ENCODE data around the gene DENND1C. TPM values are rescaled to one million over a fixed set of nuclear protein-coding genes. Genes with fewer than 3 reads are reported as not detected.

DENND1C gene
- total RNA-seq, 8 experiments from 2014 or later, result 0.07 to 2.7 (median 0.98) TPM

DNA sequence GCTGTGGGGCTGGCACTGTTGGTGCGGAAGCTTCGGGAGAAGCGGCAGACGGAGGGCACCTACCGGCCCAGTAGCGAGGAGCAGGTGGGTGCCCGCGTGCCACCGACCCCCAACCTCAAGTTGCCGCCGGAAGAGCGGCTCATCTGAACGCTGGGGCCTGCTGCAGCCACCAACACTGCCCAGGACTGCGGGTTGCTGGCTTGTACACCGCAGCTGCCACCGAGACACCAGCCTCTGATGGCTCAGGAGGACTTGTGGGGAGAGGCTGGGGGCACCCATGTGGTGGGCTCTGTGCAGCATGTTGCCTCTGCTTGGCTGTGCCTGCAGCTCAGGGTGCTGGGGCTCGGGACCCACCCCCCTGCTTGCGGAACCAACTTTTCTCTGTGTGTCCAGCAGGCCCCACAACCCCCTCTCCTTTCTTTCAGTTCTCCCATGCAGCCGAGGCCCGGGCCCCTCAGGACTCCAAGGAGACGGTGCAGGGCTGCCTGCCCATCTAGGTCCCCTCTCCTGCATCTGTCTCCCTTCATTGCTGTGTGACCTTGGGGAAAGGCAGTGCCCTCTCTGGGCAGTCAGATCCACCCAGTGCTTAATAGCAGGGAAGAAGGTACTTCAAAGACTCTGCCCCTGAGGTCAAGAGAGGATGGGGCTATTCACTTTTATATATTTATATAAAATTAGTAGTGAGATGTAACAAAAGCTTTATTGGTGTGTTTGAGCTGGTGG lies 14.9 kb downstream of the DENND1C start:
- WGBS, 10 experiments, result 59 to 95% (median 87%) methylated on average over 2 to 6 of the region's 21 CpGs; no CpG with 5 or more reads in 6 of the 10 experiments
- no peak overlapping the region for H3K27ac ChIP-seq
- in situ Hi-C loops (cut with MboI; ENCODE audit: low pct_unique_long_range_greater_than_20kb in 2 of 9, low sequenced_read_pairs in 9 of 9, unreplicated experiment in 9 of 9), result no loop called here
- H3K4me3 ChIP-seq, result no peak overlapping the region
- no peak for ATAC-seq (replicated peaks in 6 of 8)
- peaks cover 0 to 2% of the 10 kb centered on the region in 2 donors for H3K4me1 ChIP-seq (replicated peaks in 1 of 2)

DNA sequence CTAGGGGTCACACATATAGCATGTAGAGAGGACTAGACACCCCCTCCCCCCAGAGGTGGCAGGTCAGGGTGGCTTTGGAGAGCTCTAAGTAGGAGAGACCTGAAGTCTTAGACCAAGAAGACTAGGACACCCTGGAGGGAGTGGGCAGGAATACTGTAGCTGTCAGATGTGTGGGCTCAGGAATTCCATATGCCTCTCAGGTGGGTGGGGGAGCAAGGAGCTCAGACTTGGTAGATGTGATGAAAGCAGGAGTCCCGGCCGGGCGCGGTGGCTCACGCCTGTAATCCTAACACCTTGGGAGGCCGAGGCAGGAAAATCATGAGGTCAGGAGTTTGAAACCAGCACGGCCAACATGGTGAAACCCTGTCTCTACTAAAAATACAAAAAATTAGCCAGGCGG lies 15.9 kb downstream of the DENND1C start:
- WGBS, 10 experiments, result 78 to 81% methylated on average over 5 to 6 of the region's 8 CpGs; no CpG with 5 or more reads in 8 of the 10 experiments
- H3K4me3 ChIP-seq, result no peak overlapping the region
- no peak overlapping the region for H3K27ac ChIP-seq
- no peak for ATAC-seq (replicated peaks in 6 of 8)
- in situ Hi-C loops (cut with MboI; ENCODE audit: low pct_unique_long_range_greater_than_20kb in 2 of 9, low sequenced_read_pairs in 9 of 9, unreplicated experiment in 9 of 9), result no loop called here
- peaks cover 0 to 4% of the 10 kb centered on the region in 2 donors for H3K4me1 ChIP-seq (replicated peaks in 1 of 2)

DNA sequence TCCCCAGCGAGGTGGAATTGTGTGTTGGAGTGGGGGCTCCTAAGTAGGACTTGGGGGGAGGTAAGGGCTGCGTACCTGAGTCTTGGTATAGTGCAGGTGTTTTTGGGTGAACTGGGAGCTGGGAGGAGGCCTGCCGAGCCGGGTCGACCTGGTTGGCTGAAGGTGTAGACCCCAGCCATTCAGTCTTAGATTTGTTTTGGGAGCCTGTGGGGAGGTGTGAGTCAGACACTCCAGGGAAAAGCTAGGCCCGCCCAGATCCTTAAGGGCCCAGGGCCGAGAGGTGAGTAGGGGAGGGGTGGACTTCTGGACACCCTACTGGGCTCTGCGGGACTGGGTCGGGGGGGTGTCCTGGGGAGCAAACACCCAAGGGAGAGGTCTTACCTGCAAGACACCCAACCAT lies 16.6 kb downstream of the DENND1C start:
- 10% methylated on average over 2 of the region's 9 CpGs; no CpG with 5 or more reads in 9 of the 10 experiments for WGBS, 10 experiments
- in situ Hi-C loops (cut with MboI; ENCODE audit: low pct_unique_long_range_greater_than_20kb in 2 of 9, low sequenced_read_pairs in 9 of 9, unreplicated experiment in 9 of 9), result no loop called here
- H3K27ac ChIP-seq, result no peak overlapping the region
- no peak overlapping the region for H3K4me3 ChIP-seq
- H3K4me1 ChIP-seq (replicated peaks in 1 of 2), result peaks cover 0 to 2% of the 10 kb centered on the region in 2 donors
- ATAC-seq (replicated peaks in 6 of 8), result no peak

DNA sequence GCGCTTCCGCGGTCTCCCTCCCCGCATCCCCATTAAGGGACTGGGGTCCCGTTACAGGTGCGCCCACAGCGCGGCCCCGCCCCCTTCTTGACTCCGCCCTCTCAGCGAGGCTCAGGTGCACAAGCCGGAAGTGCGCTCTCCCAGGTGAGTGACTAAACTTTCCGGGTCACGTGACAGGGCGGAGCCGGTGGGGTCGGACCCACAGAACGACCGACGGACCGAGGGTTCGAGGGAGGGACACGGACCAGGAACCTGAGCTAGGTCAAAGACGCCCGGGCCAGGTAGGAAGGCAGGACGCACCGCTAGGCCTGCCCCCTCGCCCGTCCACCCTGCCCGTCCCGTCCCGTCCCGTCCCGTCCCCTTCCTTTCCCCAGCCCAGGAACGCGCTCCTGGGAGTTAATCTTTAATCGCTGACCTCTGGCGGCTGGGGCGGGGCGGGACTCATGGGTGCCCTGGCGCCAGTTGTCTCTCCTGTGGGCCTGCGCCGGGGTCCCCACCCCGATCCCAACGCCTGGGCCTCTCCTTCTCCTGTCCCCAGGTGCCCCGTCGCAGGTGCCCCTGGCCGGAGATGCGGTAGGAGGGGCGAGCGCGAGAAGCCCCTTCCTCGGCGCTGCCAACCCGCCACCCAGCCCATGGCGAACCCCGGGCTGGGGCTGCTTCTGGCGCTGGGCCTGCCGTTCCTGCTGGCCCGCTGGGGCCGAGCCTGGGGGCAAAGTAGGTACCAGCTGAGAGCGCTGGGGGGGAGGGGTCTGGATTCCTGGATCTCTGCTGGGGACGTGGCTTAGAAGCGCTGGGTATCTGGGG lies 17.3 kb downstream of the DENND1C start, which contains the start of gene CRB3:
Gene CRB3, plus strand, starts transcription at position 202 of the 804 bp plus-strand sequence. Its CDS starts 431 bp downstream, at position 633.
- WGBS, 10 experiments, result 0 to 20% methylated on average over 1 of the region's 65 CpGs; no CpG with 5 or more reads in 8 of the 10 experiments
- Histone ChIP-seq H3K27ac (no peak within 1 kb of the TSS), H3K4me1 (replicated peaks in 1 of 2) (peaks cover 0 to 2% of the 10 kb centered on the region in 2 donors), H3K4me3 (no peak within 1 kb of the TSS)
- in situ Hi-C loops (cut with MboI; ENCODE audit: low pct_unique_long_range_greater_than_20kb in 2 of 9, low sequenced_read_pairs in 9 of 9, unreplicated experiment in 9 of 9), result no loop called here
- no peak for ATAC-seq (replicated peaks in 6 of 8)

DNA sequence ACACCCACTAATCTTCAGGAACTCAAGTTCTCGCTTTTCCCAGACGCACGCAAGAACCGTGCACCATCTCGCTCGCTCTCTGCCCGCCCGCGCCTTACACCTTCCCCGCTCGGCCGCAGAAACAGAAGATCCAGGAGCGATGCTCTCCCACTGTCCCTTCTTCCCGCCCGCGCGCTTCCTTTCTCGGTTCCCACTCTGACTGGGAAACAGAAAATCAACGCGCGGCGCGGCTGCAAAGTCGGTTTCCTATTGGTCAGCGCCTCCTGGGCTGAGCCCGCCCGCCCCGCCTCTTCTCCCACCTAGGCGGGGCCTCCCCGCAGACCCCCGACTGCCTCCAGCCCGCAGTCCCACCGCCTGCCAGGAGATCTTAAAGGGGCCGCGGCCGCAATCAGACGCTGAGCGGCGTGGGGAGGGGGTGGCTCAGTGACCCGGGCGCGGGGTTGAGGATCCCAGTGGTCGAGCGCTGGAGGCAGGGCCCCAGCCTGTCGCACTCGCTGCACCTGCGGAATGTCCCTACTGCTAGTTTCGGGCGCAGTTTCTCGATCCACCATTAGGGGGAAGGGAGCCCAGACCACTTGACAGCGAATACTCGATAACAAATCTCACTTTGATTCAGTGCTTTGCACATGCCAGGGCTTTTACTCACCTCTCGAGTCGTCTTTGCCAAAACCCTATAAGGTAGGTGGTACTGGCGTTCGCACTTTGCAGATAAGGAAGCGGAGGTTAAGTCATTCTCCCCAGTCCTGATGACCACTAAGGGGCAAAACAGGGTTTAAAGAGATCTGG lies 21.3 kb downstream of the DENND1C start:
- in situ Hi-C loops (cut with MboI; ENCODE audit: low pct_unique_long_range_greater_than_20kb in 2 of 9, low sequenced_read_pairs in 9 of 9, unreplicated experiment in 9 of 9), result no loop called here
- peak overlapping the region in 1 of 2 donors; percentile 37 for H3K27ac ChIP-seq
- 0 to 3% (median 0%) methylated on average over 2 to 7 of the region's 57 CpGs; no CpG with 5 or more reads in 4 of the 10 experiments for WGBS, 10 experiments
- H3K4me1 ChIP-seq (replicated peaks in 1 of 2), result peaks cover 2 to 3% of the 10 kb centered on the region in 2 donors
- H3K4me3 ChIP-seq, result peak overlapping the region; percentile 52 to 86 (median 66)
- peak; percentile 86 to 89 (median 88) for ATAC-seq (replicated peaks in 6 of 8)

DNA sequence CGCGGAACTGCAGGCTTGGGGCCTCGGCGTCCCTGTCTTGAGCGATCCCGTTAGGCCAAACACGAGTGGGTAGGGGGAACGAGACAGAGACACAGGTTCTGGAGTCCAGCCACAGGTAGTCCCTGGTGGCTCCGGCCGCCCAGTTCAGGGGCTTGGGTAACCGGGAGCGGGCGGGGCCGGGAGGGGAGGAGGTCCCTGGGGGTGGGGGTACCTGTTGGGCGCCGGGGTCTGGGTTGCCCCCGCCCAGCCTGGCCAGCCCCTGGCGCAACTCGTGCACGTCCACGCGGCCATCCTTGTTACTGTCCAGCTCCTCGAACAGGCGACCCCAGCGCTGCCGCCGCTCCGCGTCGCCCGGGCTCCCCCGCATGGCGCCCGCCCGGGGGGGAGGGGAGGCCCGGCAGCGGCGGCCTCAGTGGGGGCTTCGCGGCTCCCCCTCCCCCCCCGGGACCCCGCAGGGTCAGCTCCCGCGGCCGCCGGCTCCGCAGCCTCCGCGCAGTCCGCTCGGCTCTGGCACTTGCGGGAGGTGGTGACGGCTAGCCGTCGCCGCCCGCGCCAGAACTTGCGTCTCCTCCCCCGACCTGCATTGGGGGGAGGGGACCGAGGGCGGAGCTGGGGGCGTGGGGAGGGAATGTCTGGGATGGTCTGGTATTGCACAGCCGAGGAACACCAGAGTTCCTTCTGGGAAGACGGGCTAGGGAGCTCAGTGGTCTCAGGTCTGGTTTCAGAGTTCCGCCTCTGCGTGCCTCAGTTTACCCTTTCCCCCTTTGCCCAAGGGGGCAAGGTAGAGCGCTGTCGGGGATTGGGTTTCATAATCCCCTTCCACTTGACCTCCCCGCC lies 22.1 kb downstream of the DENND1C start, which contains the start of gene SLC25A23:
Gene SLC25A23, minus strand, starts transcription at position 531 of the 837 bp plus-strand sequence. Its CDS starts 164 bp downstream, at position 367.
- H3K4me1 ChIP-seq (replicated peaks in 1 of 2), result peaks cover 2 to 3% of the 10 kb centered on the region in 2 donors
- H3K27ac ChIP-seq, result peak within 1 kb of the TSS in 1 of 2 donors; percentile 55
- ATAC-seq (replicated peaks in 6 of 8), result peak; percentile 49 to 71 (median 69)
- in situ Hi-C loops (cut with MboI; ENCODE audit: low pct_unique_long_range_greater_than_20kb in 2 of 9, low sequenced_read_pairs in 9 of 9, unreplicated experiment in 9 of 9), result no loop called here
- WGBS, 10 experiments, result 0 to 20% methylated on average over 1 to 3 of the region's 70 CpGs; no CpG with 5 or more reads in 8 of the 10 experiments
- H3K4me3 ChIP-seq, result peak within 1 kb of the TSS; percentile 52 to 86 (median 66)

DNA sequence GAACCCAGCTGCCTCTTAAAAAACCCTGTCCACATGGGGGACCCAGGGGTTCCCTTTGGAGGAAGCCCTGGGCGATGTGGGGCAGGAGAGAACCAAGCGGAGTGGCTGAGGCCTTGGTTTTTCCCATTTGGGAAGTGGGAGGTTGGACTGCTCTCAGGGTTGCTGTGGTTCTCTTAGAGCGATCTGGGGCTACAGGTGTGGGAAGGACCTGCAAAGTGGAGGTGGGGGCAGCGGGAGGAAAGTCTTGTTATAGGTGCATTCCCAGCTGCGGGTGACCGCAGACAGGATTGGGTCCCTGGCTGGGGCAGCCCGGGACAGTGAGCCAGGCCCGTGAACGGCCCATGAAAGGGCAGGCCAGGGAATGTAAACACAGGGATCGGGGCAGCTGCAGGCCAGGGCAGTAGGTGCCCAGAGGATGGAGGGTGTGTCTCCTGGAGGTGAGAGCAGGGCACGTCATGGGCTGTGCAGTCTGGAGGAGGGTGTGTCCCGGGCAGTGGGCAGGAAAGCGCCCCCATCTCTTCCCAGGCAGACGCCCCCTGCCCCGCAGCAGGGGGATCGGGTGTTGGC lies 22.8 kb downstream of the DENND1C start:
- 38 to 81% (median 72%) methylated on average over 2 to 5 of the region's 16 CpGs; no CpG with 5 or more reads in 7 of the 10 experiments for WGBS, 10 experiments
- ATAC-seq (replicated peaks in 6 of 8), result no peak
- peak overlapping the region; percentile 52 to 86 (median 66) for H3K4me3 ChIP-seq
- in situ Hi-C loops (cut with MboI; ENCODE audit: low pct_unique_long_range_greater_than_20kb in 2 of 9, low sequenced_read_pairs in 9 of 9, unreplicated experiment in 9 of 9), result no loop called here
- peaks cover 2 to 3% of the 10 kb centered on the region in 2 donors for H3K4me1 ChIP-seq (replicated peaks in 1 of 2)
- no peak overlapping the region for H3K27ac ChIP-seq

DNA sequence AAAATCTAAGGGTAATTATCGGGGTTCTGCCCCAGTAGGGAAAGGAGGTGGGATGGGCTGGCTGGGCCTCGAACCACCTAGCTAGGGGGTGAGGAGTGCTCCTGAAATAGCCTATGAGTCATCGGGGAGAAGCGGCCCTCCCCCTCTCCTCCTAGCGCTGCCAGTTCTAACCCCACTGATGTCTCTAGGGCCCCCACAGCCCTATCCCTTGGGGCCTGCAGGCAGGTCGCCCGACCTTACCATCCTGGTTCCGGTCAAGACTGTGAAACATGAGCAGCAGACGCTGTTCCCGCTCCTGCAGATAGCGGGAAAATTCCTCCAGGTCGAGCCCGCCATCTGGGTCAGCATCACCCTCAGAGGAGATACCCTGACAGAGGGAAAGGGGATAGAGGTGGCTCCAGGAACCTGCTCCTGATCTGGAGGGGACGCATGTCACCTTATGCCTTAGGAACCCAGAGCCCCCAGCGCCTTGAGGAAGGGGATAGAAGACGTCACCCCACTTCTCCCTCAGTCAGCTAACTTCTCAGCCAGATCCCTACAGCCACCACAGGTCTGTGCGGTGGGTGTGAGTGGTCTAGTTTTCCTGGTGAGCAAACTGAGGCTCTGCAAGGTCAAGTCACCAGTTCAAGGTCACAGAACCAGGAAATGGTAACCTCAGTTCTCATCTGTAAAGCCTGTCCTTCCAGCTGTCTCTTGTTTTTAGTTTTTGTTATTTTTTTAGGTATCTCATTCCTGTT lies 23.5 kb downstream of the DENND1C start:
- no peak for ATAC-seq (replicated peaks in 6 of 8)
- in situ Hi-C loops (cut with MboI; ENCODE audit: low pct_unique_long_range_greater_than_20kb in 2 of 9, low sequenced_read_pairs in 9 of 9, unreplicated experiment in 9 of 9), result no loop called here
- H3K4me3 ChIP-seq, result peak overlapping the region in 3 of 5 donors; percentile 52 to 86 (median 84)
- H3K4me1 ChIP-seq (replicated peaks in 1 of 2), result peaks cover 2 to 3% of the 10 kb centered on the region in 2 donors
- H3K27ac ChIP-seq, result no peak overlapping the region
- WGBS, 10 experiments, result 60 to 100% (median 96%) methylated on average over 1 to 5 of the region's 17 CpGs; no CpG with 5 or more reads in 5 of the 10 experiments

DNA sequence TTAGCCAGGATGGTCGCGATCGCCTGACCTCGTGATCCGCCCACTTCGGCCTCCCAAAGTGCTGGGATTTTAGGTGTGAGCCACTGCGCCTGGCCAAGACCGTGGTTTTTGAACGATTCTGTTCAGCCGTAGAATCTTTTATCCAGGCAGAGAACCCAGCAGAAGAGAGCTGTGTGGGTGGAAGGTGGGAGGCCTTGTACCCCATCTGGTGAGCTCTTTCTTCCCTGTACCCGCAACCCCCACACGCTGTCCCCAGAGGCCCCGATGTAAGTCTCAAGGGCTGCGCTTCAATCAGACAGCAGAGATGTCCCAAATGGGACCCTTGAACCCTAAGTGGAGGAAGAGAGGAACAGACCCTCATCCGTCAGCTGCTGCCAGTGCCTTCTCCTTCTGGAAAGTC lies 25.7 kb downstream of the DENND1C start:
- ATAC-seq (replicated peaks in 6 of 8), result no peak
- H3K4me1 ChIP-seq (replicated peaks in 1 of 2), result peaks cover 2 to 3% of the 10 kb centered on the region in 2 donors
- H3K4me3 ChIP-seq, result no peak overlapping the region
- WGBS, 10 experiments, result 17 to 100% (median 92%) methylated on average over 1 to 9 of the region's 15 CpGs; no CpG with 5 or more reads in 3 of the 10 experiments
- in situ Hi-C loops (cut with MboI; ENCODE audit: low pct_unique_long_range_greater_than_20kb in 2 of 9, low sequenced_read_pairs in 9 of 9, unreplicated experiment in 9 of 9), result no loop called here
- H3K27ac ChIP-seq, result no peak overlapping the region

DNA sequence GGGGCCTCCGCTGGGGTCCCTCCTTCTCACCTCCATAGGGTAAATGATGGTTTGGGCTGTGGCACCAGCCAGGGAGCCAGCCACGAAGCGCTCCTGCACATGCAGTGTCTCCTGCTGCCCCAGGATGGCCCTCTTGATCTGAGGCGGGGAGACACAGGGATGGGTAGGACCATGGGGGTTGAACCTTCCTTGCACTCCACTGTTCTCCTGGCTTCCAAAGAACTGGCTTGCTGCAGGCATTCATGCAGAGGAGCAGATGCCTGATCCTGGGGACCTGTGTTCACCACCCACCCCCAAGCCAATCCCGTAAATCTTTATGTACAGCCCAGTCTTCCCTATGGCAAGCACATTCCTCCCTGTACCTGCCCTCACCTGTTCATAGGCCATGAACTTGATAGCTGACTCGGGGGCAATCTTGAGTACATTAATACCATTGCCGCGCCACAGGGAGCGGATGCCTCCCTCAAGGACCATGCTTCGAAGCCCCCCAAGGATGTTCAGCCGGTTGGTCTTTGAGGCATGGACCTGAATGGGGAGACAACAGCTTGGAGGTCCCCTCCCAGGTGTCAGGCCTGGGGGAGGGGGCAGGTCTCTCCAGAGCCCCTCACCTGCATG lies 27.5 kb downstream of the DENND1C start:
- ATAC-seq (replicated peaks in 6 of 8), result no peak
- Histone ChIP-seq H3K4me1 (replicated peaks in 1 of 2) (peaks cover 0 to 3% of the 10 kb centered on the region in 2 donors), H3K27ac (no peak overlapping the region), H3K4me3 (no peak overlapping the region)
- 73 to 100% (median 90%) methylated on average over 1 to 4 of the region's 11 CpGs; no CpG with 5 or more reads in 5 of the 10 experiments for WGBS, 10 experiments
- in situ Hi-C loops (cut with MboI; ENCODE audit: low pct_unique_long_range_greater_than_20kb in 2 of 9, low sequenced_read_pairs in 9 of 9, unreplicated experiment in 9 of 9), result no loop called here

DNA sequence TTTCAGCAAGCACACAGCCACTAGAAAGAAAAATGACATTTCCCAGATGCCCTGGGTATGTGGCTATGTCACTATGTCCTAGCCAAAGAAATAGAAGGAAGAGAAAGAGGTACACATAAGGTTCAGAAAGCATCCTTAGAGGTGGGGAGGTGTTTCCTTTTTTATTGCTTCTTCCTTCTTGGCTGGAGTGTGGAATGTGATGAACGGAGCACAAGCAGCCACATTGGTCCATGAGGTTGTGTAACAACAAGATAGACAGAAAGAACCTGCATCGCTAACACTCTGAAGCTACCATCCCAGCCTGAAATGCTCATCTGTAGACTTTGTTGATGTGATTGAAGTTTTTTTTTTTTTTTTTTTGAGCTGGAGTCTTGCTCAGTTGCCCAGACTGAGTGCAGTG lies 28.7 kb downstream of the DENND1C start:
- no peak overlapping the region for H3K27ac ChIP-seq
- 100% methylated on average over 1 to 2 of the region's 2 CpGs; no CpG with 5 or more reads in 4 of the 10 experiments for WGBS, 10 experiments
- no peaks in the 10 kb centered on the region for H3K4me1 ChIP-seq (replicated peaks in 1 of 2)
- H3K4me3 ChIP-seq, result no peak overlapping the region
- no peak for ATAC-seq (replicated peaks in 6 of 8)
- in situ Hi-C loops (cut with MboI; ENCODE audit: low pct_unique_long_range_greater_than_20kb in 2 of 9, low sequenced_read_pairs in 9 of 9, unreplicated experiment in 9 of 9), result no loop called here
